GM23338 (cell line): ENCODE measurements around the gene RAB8B. TPM values are rescaled to one million over a fixed set of nuclear protein-coding genes. Genes with fewer than 3 reads are reported as not detected.

Experiments
- ATAC-seq: fragments of 200-7000 bp; cut with Tn5 transposase; 3 replicates; pipeline ENCODE4 v1.9.1; 2020
- DNase-seq: peaks from one replicate; pipeline ENCODE4 v3.0.0-alpha.2; 2015; ENCODE audit warnings: low spot score
- H2AFZ ChIP-seq: fragments of 200-600 bp; sonication (generic); 2 replicates; pipeline ENCODE4 v1.8.0; 2016; ENCODE audit warnings: antibody characterized with exemption, mild to moderate bottlenecking, moderate library complexity
- H3F3A ChIP-seq: fragments of 200-600 bp; sonication (generic); replicated peaks from 2 replicates; pipeline ENCODE4 v1.8.0; 2017; ENCODE audit warnings: antibody characterized with exemption, mixed run types, low read depth
- H3K27ac ChIP-seq: fragments of 200-600 bp; sonication (generic); 2 replicates; pipeline ENCODE4 v1.6.1; 2016; ENCODE audit warnings: low read depth
- H3K27me3 ChIP-seq: fragments of 200-600 bp; sonication (generic); 2 replicates; pipeline ENCODE4 v1.8.0; 2016; ENCODE audit warnings: mild to moderate bottlenecking, mixed run types, moderate library complexity; ENCODE audit not compliant: insufficient read depth
- H3K36me3 ChIP-seq: fragments of 200-600 bp; sonication (generic); 2 replicates; pipeline ENCODE4 v1.8.0; 2016; ENCODE audit warnings: mild to moderate bottlenecking; ENCODE audit not compliant: insufficient read depth
- H3K4me1 ChIP-seq: fragments of 200-600 bp; sonication (generic); 2 replicates; pipeline ENCODE4 v1.8.0; 2016; ENCODE audit warnings: mild to moderate bottlenecking, moderate library complexity; ENCODE audit not compliant: insufficient read depth
- H3K4me2 ChIP-seq: fragments of 200-600 bp; sonication (generic); 2 replicates; pipeline ENCODE4 v1.7.1; 2017; ENCODE audit warnings: mixed run types
- H3K4me3 ChIP-seq: fragments of 200-600 bp; sonication (generic); 2 replicates; pipeline ENCODE4 v1.6.1; 2016; ENCODE audit warnings: mixed run types
- H3K79me2 ChIP-seq: fragments of 200-600 bp; sonication (generic); replicated peaks from 2 replicates; pipeline ENCODE4 v1.8.0; 2017; ENCODE audit warnings: mild to moderate bottlenecking; ENCODE audit not compliant: insufficient read depth
- H3K9me2 ChIP-seq: fragments of 200-600 bp; sonication (generic); 2 replicates; pipeline ENCODE4 v1.8.0; 2017; ENCODE audit not compliant: insufficient read depth
- H4K20me1 ChIP-seq: fragments of 200-600 bp; sonication (generic); replicated peaks from 2 replicates; pipeline ENCODE4 v1.8.0; 2017; ENCODE audit warnings: mild to moderate bottlenecking; ENCODE audit not compliant: insufficient read depth
- H3K27ac Mint-ChIP-seq: 2 replicates; pipeline ENCODE4 v1.8.0; 2020; ENCODE audit warnings: inconsistent platforms, mild to moderate bottlenecking, moderate library complexity, mixed read lengths
- H3K27me3 Mint-ChIP-seq: 3 replicates; pipeline ENCODE4 v1.8.0; 2022; ENCODE audit warnings: low read depth, mild to moderate bottlenecking, moderate library complexity, mixed read lengths, inconsistent platforms; ENCODE audit not compliant: insufficient read depth, poor library complexity
- H3K36me3 Mint-ChIP-seq: 3 replicates; pipeline ENCODE4 v1.8.0; 2021; ENCODE audit warnings: low read depth, mild to moderate bottlenecking, inconsistent platforms, moderate library complexity, mixed read lengths
- H3K4me1 Mint-ChIP-seq: 3 replicates; pipeline ENCODE4 v1.8.0; 2020; ENCODE audit warnings: mild to moderate bottlenecking, inconsistent platforms, mixed read lengths
- H3K4me3 Mint-ChIP-seq: 3 replicates; pipeline ENCODE4 v1.8.0; 2021; ENCODE audit warnings: moderate library complexity, mild to moderate bottlenecking, inconsistent platforms, mixed read lengths
- H3K9me3 Mint-ChIP-seq: 3 replicates; pipeline ENCODE4 v1.8.0; 2020; ENCODE audit warnings: moderate library complexity, mild to moderate bottlenecking, inconsistent platforms, mixed read lengths
- CREB1 ChIP-seq: fragments of 250-450 bp; sonication (Bioruptor Pico); IDR thresholded peaks from 2 replicates; pipeline ENCODE4 v1.5.0; 2020; ENCODE audit warnings: low read depth, mild to moderate bottlenecking, moderate library complexity
- CTCF ChIP-seq, 2 experiments: fragments of 200-600 bp in 1 of 2; sonication (generic) in 1 of 2; conservative IDR thresholded peaks; 2 replicates each; pipeline versions ENCODE4 v1.5.1 to v1.6.1; 2016 to 2017; ENCODE audit warnings: antibody characterized with exemption in 2 of 2, low read depth in 2 of 2, mild to moderate bottlenecking in 2 of 2, moderate library complexity in 1 of 2
- ETS1 ChIP-seq: IDR thresholded peaks from 2 replicates; pipeline ENCODE4 v1.6.1; 2016; ENCODE audit warnings: antibody characterized with exemption
- EZH2 ChIP-seq: fragments of 200-600 bp; sonication (generic); IDR thresholded peaks from one replicate; pipeline ENCODE4 v1.8.0; 2017; ENCODE audit warnings: antibody characterized with exemption, mild to moderate bottlenecking, low read depth; ENCODE audit not compliant: unreplicated experiment
- EZH2phosphoT487 ChIP-seq: fragments of 200-600 bp; sonication (generic); IDR thresholded peaks from one replicate; pipeline ENCODE4 v1.8.1; 2018; ENCODE audit warnings: antibody characterized with exemption; ENCODE audit not compliant: unreplicated experiment
- JUNB ChIP-seq: IDR thresholded peaks from one replicate; pipeline ENCODE4 v1.6.1; 2016; ENCODE audit warnings: antibody characterized with exemption; ENCODE audit not compliant: unreplicated experiment
- NANOG ChIP-seq: IDR thresholded peaks from 2 replicates; pipeline ENCODE4 v1.6.1; 2016; ENCODE audit warnings: antibody characterized with exemption, borderline replicate concordance
- POLR2AphosphoS5 ChIP-seq: IDR thresholded peaks from 2 replicates; pipeline ENCODE4 v1.6.1; 2016; ENCODE audit warnings: antibody characterized with exemption, low read depth
- REST ChIP-seq: IDR thresholded peaks from one replicate; pipeline ENCODE4 v1.6.1; 2018; ENCODE audit warnings: antibody characterized with exemption; ENCODE audit not compliant: unreplicated experiment
- STAT1 ChIP-seq: IDR thresholded peaks from one replicate; pipeline ENCODE4 v1.6.1; 2016; ENCODE audit warnings: antibody characterized with exemption; ENCODE audit not compliant: unreplicated experiment
- ZNF114 ChIP-seq: fragments of 250-450 bp; sonication (Bioruptor Pico); IDR thresholded peaks from 2 replicates; pipeline ENCODE4 v1.5.0; 2020; ENCODE audit warnings: mild to moderate bottlenecking, moderate library complexity
- ZNF331 ChIP-seq: fragments of 250-450 bp; sonication (Bioruptor Pico); IDR thresholded peaks from 2 replicates; pipeline ENCODE4 v1.5.0; 2020; ENCODE audit warnings: low read depth, mild to moderate bottlenecking, moderate library complexity
- ZNF462 ChIP-seq: fragments of 250-450 bp; sonication (Bioruptor Pico); IDR thresholded peaks from 2 replicates; pipeline ENCODE4 v1.5.0; 2020; ENCODE audit warnings: mild to moderate bottlenecking, moderate library complexity
- polyA plus RNA-seq: library from polyadenylated mRNA; unstranded; fragments of >200 nt; fragmentation: Nextera tagmentation; extraction: Ambion mirVana; gene quantifications from 2 replicates; pipeline ENCODE4 v1.2.1, GENCODE V29; 2016
- total RNA-seq: library from RNA; depleted of rRNA; stranded (reverse); fragments of >200 nt; shearing (Covaris generic); gene quantifications from 2 replicates; pipeline ENCODE4 v1.2.3, GENCODE V29; 2014

The RAB8B gene
- total and polyA plus RNA-seq, 2 experiments from 2014 or later, result 23.2 to 41.7 TPM

GRCh38 chr15:63263519-63263918, 74.1 kb downstream of the RAB8B start:
- no peak for DNase-seq
- H3K9me2 ChIP-seq, result no peaks in the 10 kb centered on the region
- H3K27ac Mint-ChIP-seq, result no peak overlapping the region
- H3K36me3 Mint-ChIP-seq, result peaks cover 33% of the 10 kb centered on the region
- no peaks in the 10 kb centered on the region for H3K79me2 ChIP-seq
- H3K4me3 Mint-ChIP-seq, result no peak overlapping the region
- H3K27ac ChIP-seq, result no peak overlapping the region
- peaks cover 4% of the 10 kb centered on the region; the same call in 1 of the 2 replicates for H3K36me3 ChIP-seq
- no peak overlapping the region for H3K4me3 ChIP-seq
- no peak overlapping the region for H3K4me2 ChIP-seq
- H3K27me3 ChIP-seq, result no peaks in the 10 kb centered on the region
- no peaks in the 10 kb centered on the region for H3F3A ChIP-seq
- H3K4me1 Mint-ChIP-seq, result no peaks in the 10 kb centered on the region
- no peaks in the 10 kb centered on the region for H3K27me3 Mint-ChIP-seq
- H3K9me3 Mint-ChIP-seq, result no peaks in the 10 kb centered on the region; the same call in 2 of the 3 replicates
- TF ChIP-seq ZNF114 (CRISPR knock-in tag) (no peak), CREB1 (CRISPR knock-in tag) (no peak), ZNF331 (CRISPR knock-in tag) (no peak), EZH2phosphoT487 (no peak), POLR2AphosphoS5 (no peak), STAT1 (no peak), CTCF (conservative IDR thresholded peaks at IDR 0.05; ENCODE audit: low read depth in 2 of 2) (no peak), ETS1 (no peak), ZNF462 (CRISPR knock-in tag) (no peak), REST (no peak), EZH2 (no peak), NANOG (no peak), JUNB (no peak)
- no peaks in the 10 kb centered on the region for H4K20me1 ChIP-seq
- peak; percentile 32; the same call in 2 of the 3 replicates for ATAC-seq
- H2AFZ ChIP-seq, result no peak overlapping the region
- no peaks in the 10 kb centered on the region for H3K4me1 ChIP-seq
